Activated CD8-positive, alpha-beta T cell treated with anti-CD3 and anti-CD28 coated beads for 36 hours (primary cell): Measurements from ENCODE around the gene KCNE5. TPM values are rescaled to one million over a fixed set of nuclear protein-coding genes. Genes with fewer than 3 reads are reported as not detected.

Experiments used
- ATAC-seq: fragments of 200-7000 bp; cut with Tn5 transposase; one replicate; pipeline ENCODE4 v1.10.0; 2021; ENCODE audit warnings: mild to moderate bottlenecking, moderate library complexity
- CTCF ChIA-PET: fragments of 350-600 bp; sonication (Branson Sonifier 250); formaldehyde crosslinking; loops from one replicate; lab custom pipeline; 2021; ENCODE audit warnings: antibody characterized with exemption; lab: Charles Lee
- POLR2A ChIA-PET: fragments of 350-600 bp; sonication (Branson Sonifier 250); formaldehyde crosslinking; loops from one replicate; lab custom pipeline; 2021; ENCODE audit warnings: antibody characterized with exemption; lab: Charles Lee
- DNase-seq: peaks from one replicate; pipeline ENCODE4 v3.0.0-alpha.2; 2020
- H3K27ac Mint-ChIP-seq: one replicate; pipeline ENCODE4 v1.8.0; 2021; ENCODE audit warnings: mild to moderate bottlenecking, mixed read lengths
- H3K27me3 Mint-ChIP-seq: one replicate; pipeline ENCODE4 v1.8.0; 2021; ENCODE audit warnings: mixed read lengths
- H3K36me3 Mint-ChIP-seq: one replicate; pipeline ENCODE4 v1.8.0; 2021; ENCODE audit warnings: low read depth, mixed read lengths
- H3K4me1 Mint-ChIP-seq: one replicate; pipeline ENCODE4 v1.8.0; 2021; ENCODE audit warnings: low read depth, mixed read lengths
- H3K4me3 Mint-ChIP-seq: one replicate; pipeline ENCODE4 v1.8.0; 2021; ENCODE audit warnings: mild to moderate bottlenecking, moderate library complexity, mixed read lengths
- H3K9me3 Mint-ChIP-seq: one replicate; pipeline ENCODE4 v1.8.0; 2021; ENCODE audit warnings: mixed read lengths
- CTCF ChIP-seq: fragments of 200-600 bp; IDR thresholded peaks from one replicate; pipeline ENCODE4 v1.8.0; 2022; ENCODE audit warnings: antibody characterized with exemption, mild to moderate bottlenecking
- intact Hi-C: fragments of 100-400 bp; cut with micrococcal nuclease; formaldehyde crosslinking; loops from one replicate; pipeline ENCODE4 v1.10.0; 2022
- total RNA-seq, 2 experiments: library from RNA; stranded (reverse); gene quantifications; one replicate each; pipeline ENCODE4 v1.2.3, GENCODE V29; 2021

KCNE5 gene
- total RNA-seq, 2 experiments from 2014 or later = 0.29 to 0.34 TPM

- TF ChIP-seq CTCF = no peak
- ATAC-seq (no peak), DNase-seq (no peak)
- intact Hi-C loops = no loop called here
- Mint-ChIP-seq H3K27ac (no peak overlapping the region), H3K9me3 (no peaks in the 10 kb centered on the region), H3K27me3 (peaks cover 2% of the 10 kb centered on the region), H3K4me1 (no peaks in the 10 kb centered on the region), H3K4me3 (no peak overlapping the region), H3K36me3 (no peaks in the 10 kb centered on the region)
- ChIA-PET POLR2A (no interaction called here), CTCF (interaction anchor here (1.6 kb wide), 1 partner anchor 129 kb away, joined by 5 read pairs; no protein-coding TSS in a partner anchor)
Observed at GRCh38 chrX:109614951-109615350, 10.0 kb downstream of the KCNE5 start.

GRCh38 chrX:109601486-109601885 is 23.5 kb downstream of the KCNE5 start:
- CTCF ChIA-PET = no interaction called here
- no peak overlapping the region for H3K4me3 Mint-ChIP-seq
- POLR2A ChIA-PET = no interaction called here
- no peaks in the 10 kb centered on the region for H3K4me1 Mint-ChIP-seq
- peaks cover 24% of the 10 kb centered on the region for H3K27me3 Mint-ChIP-seq
- no peak for TF ChIP-seq CTCF
- no peaks in the 10 kb centered on the region for H3K36me3 Mint-ChIP-seq
- intact Hi-C loops = no loop called here
- no peak overlapping the region for H3K27ac Mint-ChIP-seq
- ATAC-seq = no peak
- H3K9me3 Mint-ChIP-seq = peaks cover 3% of the 10 kb centered on the region
- no peak for DNase-seq

GRCh38 chrX:109600237-109600651 is 24.7 kb downstream of the KCNE5 start:
- Mint-ChIP-seq H3K27ac (no peak overlapping the region), H3K36me3 (no peaks in the 10 kb centered on the region), H3K4me3 (no peak overlapping the region), H3K27me3 (peaks cover 25% of the 10 kb centered on the region), H3K4me1 (no peaks in the 10 kb centered on the region), H3K9me3 (no peaks in the 10 kb centered on the region)
- DNase-seq = no peak
- no peak for ATAC-seq
- ChIA-PET CTCF (no interaction called here), POLR2A (no interaction called here)
- intact Hi-C loops = no loop called here
- TF ChIP-seq CTCF = no peak

GRCh38 chrX:109596015-109596414 is 29.0 kb downstream of the KCNE5 start:
- ChIA-PET POLR2A (no interaction called here), CTCF (no interaction called here)
- Mint-ChIP-seq H3K27ac (no peak overlapping the region), H3K4me3 (no peak overlapping the region), H3K27me3 (peaks cover 7% of the 10 kb centered on the region), H3K9me3 (no peaks in the 10 kb centered on the region), H3K36me3 (no peaks in the 10 kb centered on the region), H3K4me1 (no peaks in the 10 kb centered on the region)
- DNase-seq (no peak), ATAC-seq (no peak)
- intact Hi-C loops = no loop called here
- no peak for TF ChIP-seq CTCF

GRCh38 chrX:109590176-109590575 is 34.8 kb downstream of the KCNE5 start:
- POLR2A ChIA-PET = no interaction called here
- CTCF ChIA-PET = interaction anchor here (0.7 kb wide), 1 partner anchor 300 kb away, joined by 3 read pairs; no protein-coding TSS in a partner anchor
- Mint-ChIP-seq H3K36me3 (no peaks in the 10 kb centered on the region), H3K27me3 (peaks cover 2% of the 10 kb centered on the region), H3K4me3 (no peak overlapping the region), H3K9me3 (no peaks in the 10 kb centered on the region), H3K27ac (no peak overlapping the region), H3K4me1 (no peaks in the 10 kb centered on the region)
- intact Hi-C loops = no loop called here
- ATAC-seq (no peak), DNase-seq (no peak)
- no peak for TF ChIP-seq CTCF
